HL-60/S4 treated with phorbol 12-myristate 13-acetate at 8.2 ng/mL for 4 days and 3 days (cell line): ENCODE data around the gene ASTN2.
"Not testable (repeated sequence)": the region's sequence is repeated elsewhere in the genome, so short reads cannot be mapped to it uniquely, and the experiment has no call there.

Experiments
- in situ Hi-C: fragments of 300-500 bp; cut with MboI; formaldehyde crosslinking; loops from 2 replicates; pipeline ENCODE4 v1.15.0; 2022; ENCODE audit warnings: low sequenced_read_pairs

ASTN2 gene

DNA sequence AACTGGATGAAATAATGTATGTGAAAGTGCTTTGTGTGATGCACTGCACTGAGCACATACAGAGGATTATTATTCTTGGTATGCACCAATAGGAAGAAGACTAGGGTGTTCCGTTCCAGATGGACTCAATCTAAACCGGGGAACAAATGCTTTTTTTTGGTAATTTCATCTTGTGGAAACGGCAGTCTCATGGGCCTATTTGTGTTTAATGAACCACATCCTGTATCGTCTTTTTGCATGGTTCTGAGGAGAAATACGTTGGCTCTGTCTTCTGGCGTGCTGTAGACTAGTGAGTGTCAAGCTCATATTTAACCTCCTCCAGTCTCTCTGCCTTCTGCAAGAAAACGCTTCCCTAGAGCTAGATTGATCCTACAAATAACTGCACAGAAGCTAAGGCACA lies 697.7 kb downstream of the ASTN2 start:
- in situ Hi-C loops, result no loop called here

DNA sequence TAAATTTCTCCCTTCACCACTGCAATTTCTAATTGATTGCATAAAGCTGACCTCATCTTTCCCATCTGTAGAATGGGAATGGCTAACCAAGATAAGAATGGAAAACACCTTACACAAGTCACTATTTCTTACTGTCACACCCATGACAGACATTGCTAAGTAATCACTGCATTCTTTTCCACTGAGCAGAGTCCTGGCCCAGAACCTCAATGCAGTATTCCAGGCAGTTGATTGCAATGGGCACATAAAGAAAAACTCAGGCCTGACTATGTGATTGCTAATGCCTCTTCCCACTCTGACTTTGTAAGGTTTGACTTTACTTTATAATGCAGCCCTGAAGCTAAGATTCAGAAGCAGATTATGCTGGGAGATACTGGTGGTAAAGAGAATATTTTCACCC lies 698.4 kb downstream of the ASTN2 start:
- in situ Hi-C loops, result no loop called here

DNA sequence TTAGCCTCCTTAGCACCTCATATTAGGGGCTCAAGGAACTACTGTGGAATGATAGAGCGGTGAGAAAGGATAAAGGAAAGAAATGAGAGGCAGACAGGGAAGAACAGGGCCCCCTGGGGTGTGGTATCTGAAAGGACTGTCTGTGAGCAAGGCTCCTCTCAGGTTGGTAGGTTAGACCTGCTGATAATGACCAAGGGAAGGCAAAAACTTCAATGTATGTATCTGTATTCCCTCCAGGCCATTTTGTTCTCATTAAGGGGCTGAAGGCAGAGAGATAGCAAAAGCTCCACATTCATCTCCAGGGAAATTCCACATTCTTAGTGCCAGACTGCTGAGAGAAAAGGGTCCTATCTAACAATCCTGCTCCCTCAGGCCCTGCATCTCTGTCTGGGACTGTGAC lies 699.1 kb downstream of the ASTN2 start:
- in situ Hi-C loops, result no loop called here

DNA sequence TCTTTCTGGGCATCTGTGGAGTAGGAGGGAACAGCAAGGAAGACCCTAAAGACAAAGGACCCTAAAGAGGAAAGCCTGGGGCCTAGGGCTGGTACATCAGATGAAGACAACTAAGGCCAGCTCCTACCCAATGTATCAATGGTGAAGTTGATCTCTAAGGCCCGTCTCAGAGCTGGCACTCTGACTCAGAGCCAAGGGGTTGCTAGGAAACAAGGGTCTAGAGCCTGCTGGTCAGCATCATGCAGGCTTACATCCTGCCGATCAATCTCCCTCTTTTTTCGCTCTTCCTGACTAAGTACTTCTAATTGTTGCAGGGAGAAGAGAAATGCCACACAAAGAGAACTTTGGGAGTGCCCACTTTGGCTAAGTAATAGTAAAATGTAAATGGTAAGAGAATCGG lies 701.6 kb downstream of the ASTN2 start:
- in situ Hi-C loops, result no loop called here

DNA sequence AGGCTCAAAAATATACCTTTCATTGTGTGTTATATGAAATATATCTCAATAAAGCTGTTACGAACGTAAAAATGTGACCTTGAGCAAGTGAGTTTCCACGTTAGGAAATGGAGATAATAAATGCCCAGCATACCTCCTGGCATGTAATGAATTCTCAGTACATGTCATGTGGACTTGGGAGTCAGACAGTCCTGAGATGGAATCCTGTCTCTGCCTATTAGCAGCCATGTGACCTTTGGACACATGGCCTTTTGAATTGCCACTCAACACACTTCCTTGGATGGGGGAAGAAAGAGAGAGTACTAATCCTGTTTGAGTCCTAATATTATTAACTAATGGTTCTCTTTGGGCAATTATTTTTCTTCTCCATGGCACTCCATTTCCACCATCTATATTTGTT lies 702.1 kb downstream of the ASTN2 start:
- in situ Hi-C loops, result no loop called here

- in situ Hi-C loops, result no loop called here
These were observed 708.3 kb downstream of the ASTN2 start for GRCh38 chr9:116706310-116707290.

- in situ Hi-C loops, result no loop called here
These were observed 709.3 kb downstream of the ASTN2 start for GRCh38 chr9:116705531-116705930.

DNA sequence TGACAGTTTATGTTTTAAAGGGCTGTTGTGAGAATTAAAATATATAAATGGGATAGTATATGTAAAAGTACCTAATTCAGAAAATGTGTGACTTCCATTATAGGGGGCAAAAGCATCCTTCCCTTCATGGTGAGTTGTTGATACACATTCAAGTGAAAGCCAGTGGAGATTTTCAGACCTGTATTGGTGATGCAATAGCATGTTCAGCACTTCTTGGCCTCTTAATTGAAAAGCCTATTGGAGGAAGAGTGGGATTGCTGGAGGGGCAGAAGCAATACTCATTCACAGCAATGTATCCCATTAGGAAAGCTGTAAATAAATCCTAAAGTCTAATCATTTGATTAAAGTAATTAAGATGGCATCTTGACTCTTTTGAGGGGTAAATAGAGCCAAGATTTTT lies 710.4 kb downstream of the ASTN2 start:
- in situ Hi-C loops, result no loop called here

- in situ Hi-C loops, result no loop called here
These were observed 711.2 kb downstream of the ASTN2 start for GRCh38 chr9:116703634-116704033.

DNA sequence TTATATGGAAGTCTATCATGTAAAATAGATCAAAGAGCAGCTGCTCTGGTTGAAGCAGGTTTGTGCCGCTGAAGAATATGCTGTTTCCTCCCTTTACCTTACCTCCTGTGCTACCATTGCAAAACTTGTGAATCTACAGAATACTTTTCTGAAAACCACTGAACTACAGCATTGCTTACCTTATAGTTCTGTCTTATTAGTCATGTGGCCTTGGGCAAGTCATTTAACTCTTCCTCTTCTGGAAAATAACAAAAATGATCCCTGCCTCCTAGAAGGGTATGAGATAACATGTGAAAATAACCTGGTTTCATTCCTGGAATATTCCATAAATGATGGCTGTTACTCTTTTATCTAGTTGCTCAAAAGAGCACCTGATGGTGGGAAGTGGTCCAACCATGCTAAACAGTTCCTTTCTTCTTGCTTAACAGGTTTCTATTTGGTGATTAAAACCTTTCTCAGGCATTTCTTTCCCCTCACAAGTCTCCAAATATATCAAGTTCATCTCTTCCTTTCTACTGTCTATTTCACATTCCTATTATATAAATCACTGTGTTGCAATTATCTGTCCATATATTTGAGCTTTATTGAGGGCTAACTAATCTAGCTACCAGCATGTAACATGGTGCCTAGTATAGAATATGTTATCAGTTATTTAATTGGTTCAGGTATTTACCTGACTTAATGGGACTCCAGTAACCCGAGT lies 712.8 kb downstream of the ASTN2 start:
- in situ Hi-C loops, result no loop called here

- in situ Hi-C loops, result no loop called here
These were observed 713.7 kb downstream of the ASTN2 start for GRCh38 chr9:116700882-116701865.

- in situ Hi-C loops, result no loop called here
These were observed 714.6 kb downstream of the ASTN2 start for GRCh38 chr9:116700279-116700678.

DNA sequence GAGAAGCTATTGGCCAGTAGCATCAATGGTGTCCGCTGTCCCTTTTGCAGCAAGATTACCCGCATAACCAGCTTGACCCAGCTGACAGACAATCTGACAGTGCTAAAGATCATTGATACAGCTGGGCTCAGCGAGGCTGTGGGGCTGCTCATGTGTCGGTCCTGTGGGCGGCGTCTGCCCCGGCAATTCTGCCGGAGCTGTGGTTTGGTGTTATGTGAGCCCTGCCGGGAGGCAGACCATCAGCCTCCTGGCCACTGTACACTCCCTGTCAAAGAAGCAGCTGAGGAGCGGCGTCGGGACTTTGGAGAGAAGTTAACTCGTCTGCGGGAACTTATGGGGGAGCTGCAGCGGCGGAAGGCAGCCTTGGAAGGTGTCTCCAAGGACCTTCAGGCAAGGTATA lies 717.0 kb downstream of the ASTN2 start:
- in situ Hi-C loops, result no loop called here

DNA sequence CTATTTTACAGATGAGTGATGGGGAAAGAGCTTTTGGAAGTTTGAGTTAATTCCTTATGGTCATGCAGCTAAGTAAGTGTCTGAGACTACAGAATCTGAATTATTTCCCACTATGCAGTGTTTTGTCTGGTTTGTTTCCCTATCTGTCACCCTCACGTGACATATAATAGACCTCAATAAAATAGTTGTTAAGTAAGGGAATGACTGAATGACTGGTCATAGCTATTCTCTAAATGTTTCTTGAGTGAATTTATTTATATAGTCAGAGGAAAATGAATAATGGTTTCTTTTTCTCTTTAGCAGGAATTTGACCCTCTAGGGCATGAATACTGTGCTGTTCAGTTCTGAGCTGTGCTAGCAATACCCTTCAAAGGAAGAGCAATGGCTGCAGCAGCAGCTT lies 717.5 kb downstream of the ASTN2 start:
- in situ Hi-C loops, result no loop called here

DNA sequence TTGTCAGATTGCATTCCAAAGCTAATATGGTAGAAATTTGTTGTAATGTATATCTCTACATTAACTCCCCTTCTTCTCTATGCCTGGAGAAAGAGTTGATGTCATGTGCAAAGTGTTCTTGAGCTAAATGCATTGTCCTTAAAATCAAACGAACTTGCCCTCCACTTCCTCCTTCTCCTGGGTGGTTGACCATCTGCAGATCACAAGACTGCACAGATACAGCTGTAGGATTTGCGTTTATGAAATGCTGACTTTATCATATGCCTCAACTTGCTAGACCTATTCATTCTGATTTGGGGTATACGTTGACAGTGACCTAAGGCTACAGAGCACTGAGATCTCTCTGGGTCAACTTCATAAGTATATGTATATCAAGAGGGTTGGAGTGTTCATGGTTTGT lies 719.4 kb downstream of the ASTN2 start:
- in situ Hi-C loops, result no loop called here

DNA sequence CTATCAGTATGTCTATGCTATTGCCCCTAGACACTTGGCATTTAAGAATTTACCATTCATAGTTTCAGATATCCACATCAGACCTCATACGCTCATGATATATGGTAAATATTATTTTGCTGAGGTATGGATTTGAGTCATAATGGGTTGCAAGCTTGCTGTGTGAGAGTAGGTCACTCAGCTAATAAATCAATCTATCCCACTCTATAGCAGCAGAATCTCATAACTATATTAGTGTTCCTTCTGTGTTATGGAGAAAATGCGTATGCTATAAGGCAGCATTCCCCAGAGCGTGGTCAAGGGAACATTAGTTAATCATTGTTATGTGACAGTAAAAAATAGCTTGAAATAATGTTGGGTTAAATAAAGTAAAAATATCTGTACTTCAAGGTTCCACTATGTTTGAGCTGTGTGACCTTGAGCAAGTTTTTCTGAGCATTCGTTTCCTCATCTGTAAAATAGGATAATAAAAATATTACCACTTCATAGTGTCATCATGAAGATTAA lies 720.0 kb downstream of the ASTN2 start:
- in situ Hi-C loops, result no loop called here

- in situ Hi-C loops, result no loop called here
These were observed 721.6 kb downstream of the ASTN2 start for GRCh38 chr9:116693233-116693731.

GRCh38 chr9:116692616-116693015 lies 722.2 kb downstream of the ASTN2 start:
- in situ Hi-C loops, result no loop called here

GRCh38 chr9:116691607-116692006 lies 723.2 kb downstream of the ASTN2 start:
- in situ Hi-C loops, result no loop called here

DNA sequence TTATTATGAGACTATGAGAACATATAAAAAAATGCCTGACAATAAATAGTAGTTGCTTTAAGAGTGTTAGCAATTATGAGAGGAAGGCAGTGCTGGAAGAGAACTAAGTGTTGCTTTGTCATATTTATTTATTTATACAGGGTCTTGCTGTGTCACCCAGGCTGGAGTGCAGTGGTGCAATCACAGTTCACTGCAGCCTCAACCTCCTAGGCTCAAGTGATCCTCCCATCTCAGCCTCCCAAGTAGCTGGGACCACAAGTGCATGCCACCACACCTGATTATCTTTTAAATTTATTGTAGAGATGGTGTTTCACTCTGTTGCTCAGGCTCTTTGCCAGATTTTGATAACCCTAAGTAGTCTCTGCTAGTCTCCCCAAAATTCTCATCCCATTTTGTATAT lies 724.1 kb downstream of the ASTN2 start:
- in situ Hi-C loops, result not testable (repeated sequence)
